Measurements from ENCODE around the gene CKAP4. TPM values are rescaled to one million over a fixed set of nuclear protein-coding genes. Genes with fewer than 3 reads are reported as not detected.

The CKAP4 gene
- total and polyA plus RNA-seq, 12 donors = 12.9 to 63.2 (median 45.5) TPM

- H3K27ac ChIP-seq = no peak overlapping the region
- ATAC-seq = no peak
- no peak for DNase-seq
- TF ChIP-seq CTCF (IDR thresholded peaks at IDR 0.05) = no peak
- no peaks in the 10 kb centered on the region for H3K9me3 ChIP-seq
- WGBS, 2 donors = 85 to 97% methylated on average over 7 of the region's 7 CpGs
- peaks cover 0 to 22% (median 13%) of the 10 kb centered on the region in 9 donors for H3K4me1 ChIP-seq
- H3K27me3 ChIP-seq = no peaks in the 10 kb centered on the region
- no peak overlapping the region for H3K4me3 ChIP-seq
- no peaks in the 10 kb centered on the region for H3K36me3 ChIP-seq
- intact Hi-C loops (cut with DNase I) = loop anchor here in 7 of 10 donors (2.0 to 10.0 kb wide), 7 partner anchors 54 to 129 kb away; partner anchors contain the start of gene POLR3B (in 1 of the 7)
Observed at GRCh38 chr12:106228320-106228710, 19.5 kb downstream of the CKAP4 start.

GRCh38 chr12:106227641-106228319 is 20.0 kb downstream of the CKAP4 start:
- no peak for TF ChIP-seq CTCF (IDR thresholded peaks at IDR 0.05)
- H3K36me3 ChIP-seq = no peaks in the 10 kb centered on the region

GRCh38 chr12:106226884-106227640 is 20.8 kb downstream of the CKAP4 start:
- peak; percentile 8 to 62 (median 50) for ATAC-seq
- no peaks in the 10 kb centered on the region for H3K9me3 ChIP-seq
- H3K4me3 ChIP-seq = no peak overlapping the region
- TF ChIP-seq CTCF (IDR thresholded peaks at IDR 0.05) = peak; percentile 60 to 87 (median 79)
- H3K36me3 ChIP-seq = no peaks in the 10 kb centered on the region
- H3K27me3 ChIP-seq = no peaks in the 10 kb centered on the region
- intact Hi-C loops (cut with DNase I) = loop anchor here in 9 of 10 donors (1.0 to 10.0 kb wide), 10 partner anchors 55 to 130 kb away; partner anchors contain the start of gene POLR3B (in 1 of the 9)
- H3K27ac ChIP-seq = peak overlapping the region in 2 of 10 donors; percentile 8 to 15
- WGBS, 2 donors = 55 to 58% methylated on average over 11 of the region's 11 CpGs
- H3K4me1 ChIP-seq = peaks cover 0 to 22% (median 13%) of the 10 kb centered on the region in 9 donors
- peak in 1 of 2 donors; percentile 43 for DNase-seq

More at GRCh38 chr12:106227641-106228319, 20.0 kb downstream of the CKAP4 start:
- Histone ChIP-seq H3K4me1 (peaks cover 0 to 22% (median 13%) of the 10 kb centered on the region in 9 donors), H3K27me3 (no peaks in the 10 kb centered on the region), H3K9me3 (no peaks in the 10 kb centered on the region), H3K27ac (peak overlapping the region in 2 of 10 donors; percentile 8 to 15), H3K4me3 (no peak overlapping the region)
- intact Hi-C loops (cut with DNase I) = loop anchor here (1.0 to 10.0 kb wide), 10 partner anchors 55 to 130 kb away; partner anchors contain the start of gene POLR3B (in 1 of the 10)
- WGBS, 2 donors = 81% methylated on average over 8 of the region's 8 CpGs
- peak in 1 of 8 donors; percentile 27 for ATAC-seq
- no peak for DNase-seq

GRCh38 chr12:106224355-106224706 is 23.5 kb downstream of the CKAP4 start:
- TF ChIP-seq CTCF (IDR thresholded peaks at IDR 0.05) = peak in 2 of 9 donors; percentile 4 to 19
- intact Hi-C loops (cut with DNase I) = loop anchor here (2.0 to 10.0 kb wide), 5 partner anchors 60 to 804 kb away; partner anchors contain the start of gene NUAK1 (in 1 of the 10)
- Histone ChIP-seq H3K27ac (peak overlapping the region in 1 of 10 donors; percentile 24), H3K36me3 (no peaks in the 10 kb centered on the region), H3K4me1 (peaks cover 0 to 22% (median 7%) of the 10 kb centered on the region in 9 donors), H3K27me3 (no peaks in the 10 kb centered on the region), H3K9me3 (no peaks in the 10 kb centered on the region), H3K4me3 (no peak overlapping the region)
- DNase-seq (no peak), ATAC-seq (no peak)
- WGBS, 2 donors = 42 to 47% methylated on average over 4 of the region's 4 CpGs

Measured in heart right ventricle (tissue), 16 donors.